ENCODE measurements around the gene KIF26B.

Gene KIF26B

DNA sequence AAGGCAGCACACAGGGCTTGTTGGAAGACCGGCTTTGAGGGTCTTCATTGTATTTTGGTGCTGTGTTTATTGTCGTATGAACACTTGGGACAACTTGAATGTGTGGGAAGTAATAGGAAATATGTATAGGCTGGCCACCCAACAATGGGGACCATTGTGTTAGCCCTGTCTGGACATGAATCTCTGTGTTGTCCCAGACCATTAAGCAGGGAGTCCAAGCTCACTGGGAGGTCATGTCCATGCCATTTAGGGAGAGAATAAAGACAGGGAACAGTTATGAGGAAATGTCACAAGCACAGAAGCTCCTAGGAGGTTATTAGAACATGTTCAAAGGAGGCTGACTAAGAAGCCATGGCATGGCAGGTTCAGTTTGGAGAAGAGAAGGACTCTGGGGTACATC, 266.1 kb downstream of the KIF26B start:
- no peak overlapping the region for H3K4me3 ChIP-seq (ENCODE audit: low read depth, low read length)
- DNase-seq (ENCODE audit: low read depth), result no peak

DNA sequence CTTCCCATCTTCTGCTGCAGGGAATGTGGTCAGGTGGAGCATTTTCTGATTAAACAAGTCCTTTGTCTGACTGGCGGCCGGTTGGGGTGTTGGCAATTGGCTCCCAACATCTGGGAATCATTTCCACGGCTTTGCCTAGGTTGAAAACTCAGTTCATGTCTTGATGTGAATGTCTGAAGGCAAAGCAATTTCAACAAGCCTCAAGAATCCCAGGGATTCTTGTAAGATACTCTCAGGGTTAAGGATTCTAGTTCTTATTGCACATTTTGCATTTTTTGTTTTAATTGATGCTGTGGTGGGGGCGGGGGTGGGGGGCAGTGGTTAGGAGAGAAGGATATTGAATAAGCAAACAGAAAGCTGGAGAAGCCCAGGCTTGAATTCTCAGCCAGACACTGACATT, 273.9 kb downstream of the KIF26B start:
- H3K4me3 ChIP-seq (ENCODE audit: low read depth, low read length), result no peak overlapping the region
- DNase-seq (ENCODE audit: low read depth), result no peak

DNA sequence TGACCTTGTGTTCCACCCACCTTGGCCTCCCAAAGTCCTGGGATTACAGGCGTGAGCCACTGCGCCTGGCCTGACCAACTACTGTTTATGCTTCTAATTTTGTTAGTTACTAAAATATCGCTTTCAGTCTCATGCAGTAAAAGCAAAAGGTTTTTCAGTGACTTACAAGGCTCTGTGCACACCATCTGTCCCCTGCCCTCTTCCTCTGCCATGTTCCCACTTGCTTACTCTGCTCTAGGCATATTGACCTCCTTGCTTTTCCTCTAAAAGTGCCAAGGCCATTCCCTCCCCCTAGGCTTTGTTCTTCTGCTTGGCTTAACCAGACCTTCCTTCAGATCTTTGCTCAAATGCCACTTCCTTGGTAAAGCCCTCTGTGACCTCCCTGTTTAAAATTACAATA, 276.9 kb downstream of the KIF26B start:
- no peak for DNase-seq (ENCODE audit: low read depth)
- H3K4me3 ChIP-seq (ENCODE audit: low read depth, low read length), result no peak overlapping the region

DNA sequence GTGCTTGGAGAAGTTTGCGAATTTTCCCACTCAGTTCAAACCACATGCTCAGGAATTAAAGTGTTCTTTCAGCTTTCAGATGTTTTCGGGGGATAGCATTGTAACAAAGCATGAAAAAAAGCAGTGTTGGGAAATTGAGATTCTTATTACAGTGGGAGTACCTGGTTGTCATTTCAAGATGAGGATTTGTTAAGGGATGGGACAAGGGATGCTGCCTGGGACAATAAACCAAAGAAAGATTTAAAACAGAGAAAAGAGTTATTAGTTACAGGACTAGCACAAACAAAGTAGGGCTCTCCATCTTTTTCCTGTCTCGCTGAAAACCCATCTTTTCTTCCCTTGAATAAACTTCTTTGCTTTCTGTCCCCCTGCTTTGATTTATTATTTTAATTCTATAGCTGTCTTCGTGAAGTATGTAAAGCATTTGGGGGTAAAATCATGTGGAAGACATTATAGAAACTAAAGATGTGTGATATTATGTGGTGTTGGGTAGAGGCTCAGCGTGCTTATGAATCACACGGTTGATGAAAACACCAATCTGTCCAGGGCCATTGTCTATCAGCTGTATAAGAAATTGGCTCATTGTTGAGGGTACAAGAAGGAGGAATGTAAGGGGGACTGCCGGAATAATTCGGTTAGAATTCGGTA, 277.6 kb downstream of the KIF26B start:
- no peak overlapping the region for H3K4me3 ChIP-seq (ENCODE audit: low read depth, low read length)
- DNase-seq (ENCODE audit: low read depth), result no peak

DNA sequence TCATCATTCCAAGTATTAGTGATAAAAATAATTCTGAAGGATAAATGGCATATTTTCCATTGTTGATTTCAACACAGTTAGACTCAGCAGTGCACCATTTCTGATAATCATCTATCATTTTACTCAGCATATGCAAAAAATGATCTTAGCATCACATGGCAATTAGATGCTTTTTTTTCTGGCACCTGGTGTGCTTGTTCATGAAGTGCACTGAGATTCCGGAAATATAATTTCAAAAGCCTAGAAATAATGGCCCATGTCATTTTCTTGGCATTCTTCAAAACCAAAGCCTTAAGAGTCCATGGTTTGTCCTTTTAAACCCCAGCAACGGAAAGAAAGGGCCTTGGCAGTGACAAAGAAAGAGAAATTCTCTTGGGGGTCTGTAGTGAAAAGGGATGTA, 278.8 kb downstream of the KIF26B start:
- no peak for DNase-seq (ENCODE audit: low read depth)
- no peak overlapping the region for H3K4me3 ChIP-seq (ENCODE audit: low read depth, low read length)

DNA sequence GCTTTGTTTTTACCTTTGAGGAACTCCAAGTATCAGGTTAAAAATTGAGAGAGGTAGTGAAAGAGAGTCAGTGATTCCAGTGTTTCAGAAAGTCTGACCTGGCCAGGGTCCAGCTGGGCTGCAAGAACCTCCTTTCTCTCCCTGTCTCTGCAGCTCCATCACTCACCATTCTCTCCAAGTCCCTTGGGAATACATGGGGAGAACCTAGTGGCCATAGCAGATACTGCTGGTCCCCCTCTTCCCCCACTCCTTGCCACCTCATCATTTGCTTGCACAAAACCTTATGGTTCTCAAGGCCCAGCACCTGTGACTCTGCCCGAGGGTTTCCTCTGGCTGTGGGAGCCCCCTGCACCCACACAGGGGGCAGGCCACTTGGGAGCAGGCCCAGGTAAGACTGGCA, 279.5 kb downstream of the KIF26B start:
- DNase-seq (ENCODE audit: low read depth), result no peak
- H3K4me3 ChIP-seq (ENCODE audit: low read depth, low read length), result no peak overlapping the region

DNA sequence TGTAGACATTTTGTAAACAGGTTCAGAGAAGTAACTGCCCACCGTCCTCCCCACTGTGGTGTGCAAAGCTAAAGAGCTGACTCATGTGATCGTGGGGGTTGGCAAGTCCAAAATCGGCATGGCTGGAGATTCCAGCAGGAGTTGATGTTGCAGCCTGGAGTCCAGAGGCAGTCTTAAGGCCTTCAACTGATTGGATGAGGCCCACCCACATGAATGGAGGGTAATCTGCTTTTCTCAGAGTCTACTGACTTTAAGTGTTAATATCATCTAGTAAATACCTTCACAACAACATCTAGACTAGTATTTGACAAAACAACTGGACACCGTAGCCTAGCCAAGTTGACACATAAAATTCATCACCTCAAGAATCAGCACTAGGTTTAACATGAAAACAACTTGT, 281.6 kb downstream of the KIF26B start:
- H3K4me3 ChIP-seq (ENCODE audit: low read depth, low read length), result no peak overlapping the region
- DNase-seq (ENCODE audit: low read depth), result no peak

DNA sequence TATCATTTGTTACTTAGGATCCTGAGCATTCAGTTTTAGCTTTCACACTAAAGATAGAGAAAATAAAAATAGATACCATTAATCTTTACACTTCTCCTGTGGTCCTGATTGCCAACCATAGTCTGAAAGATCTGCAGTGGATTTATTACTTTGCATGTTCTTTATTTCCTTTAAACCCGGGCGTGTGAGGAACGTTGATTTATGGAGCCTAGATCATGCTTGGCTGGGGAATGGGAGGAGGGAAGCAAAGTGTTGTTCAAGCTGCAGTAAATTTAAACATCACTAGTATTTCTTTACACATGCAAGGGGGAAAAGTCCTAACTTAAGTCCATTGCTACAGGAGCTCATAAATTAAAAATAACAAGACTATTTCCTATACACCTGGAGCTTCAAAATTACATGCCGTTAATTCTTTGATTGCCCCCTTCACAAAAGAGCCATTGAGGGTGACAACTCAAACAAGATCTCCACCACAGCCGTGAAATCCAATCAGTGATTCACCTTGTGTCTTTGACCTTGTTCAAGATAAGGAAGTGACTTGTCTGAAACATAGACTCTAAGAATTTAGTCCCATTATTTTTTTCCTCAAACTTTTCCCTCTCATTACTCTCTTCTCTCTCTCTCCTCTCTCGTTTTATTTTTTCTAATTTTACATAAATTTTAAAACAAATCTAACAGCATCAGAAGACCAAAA, 282.7 kb downstream of the KIF26B start:
- H3K4me3 ChIP-seq (ENCODE audit: low read depth, low read length), result no peak overlapping the region
- no peak for DNase-seq (ENCODE audit: low read depth)

DNA sequence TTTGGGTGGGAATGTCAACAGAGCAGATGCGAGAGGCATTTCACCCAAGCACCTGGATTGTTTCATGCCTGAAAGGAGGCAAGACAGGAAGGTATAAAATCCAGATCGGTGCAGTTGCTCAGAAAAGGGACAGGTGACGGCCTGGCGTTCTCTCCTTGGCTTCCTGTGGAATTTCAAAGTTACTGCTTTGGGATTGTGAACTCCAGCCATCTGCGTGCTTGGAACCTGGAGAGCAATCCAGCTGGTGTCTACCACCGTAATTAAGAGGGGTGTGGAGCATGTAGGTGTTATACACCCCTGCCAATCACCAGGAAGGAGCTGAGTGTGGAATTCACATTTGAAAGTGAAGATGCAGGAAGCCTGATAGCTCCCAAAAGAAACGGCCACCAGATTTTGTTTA, 286.1 kb downstream of the KIF26B start:
- H3K4me3 ChIP-seq (ENCODE audit: low read depth, low read length), result no peak overlapping the region
- DNase-seq (ENCODE audit: low read depth), result no peak

DNA sequence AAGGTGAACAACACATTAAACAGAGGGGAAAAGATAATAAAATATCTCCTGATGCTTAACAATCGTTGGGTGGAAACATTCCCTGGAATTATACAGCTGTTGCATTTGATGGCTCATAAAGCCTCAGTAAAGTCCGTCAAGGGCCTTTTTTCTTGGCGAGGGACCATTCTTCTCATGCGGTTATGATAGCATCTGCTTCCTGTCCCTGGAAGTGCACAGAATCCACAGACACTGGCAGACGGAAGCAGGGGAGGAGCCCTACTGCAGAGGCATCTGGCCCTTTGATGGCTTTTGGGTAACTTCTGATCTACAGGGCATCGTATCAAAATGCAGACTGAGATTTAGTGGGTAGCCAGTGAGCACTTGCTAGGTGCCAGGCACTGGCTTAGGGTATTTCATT, 286.9 kb downstream of the KIF26B start:
- DNase-seq (ENCODE audit: low read depth), result no peak
- H3K4me3 ChIP-seq (ENCODE audit: low read depth, low read length), result no peak overlapping the region

DNA sequence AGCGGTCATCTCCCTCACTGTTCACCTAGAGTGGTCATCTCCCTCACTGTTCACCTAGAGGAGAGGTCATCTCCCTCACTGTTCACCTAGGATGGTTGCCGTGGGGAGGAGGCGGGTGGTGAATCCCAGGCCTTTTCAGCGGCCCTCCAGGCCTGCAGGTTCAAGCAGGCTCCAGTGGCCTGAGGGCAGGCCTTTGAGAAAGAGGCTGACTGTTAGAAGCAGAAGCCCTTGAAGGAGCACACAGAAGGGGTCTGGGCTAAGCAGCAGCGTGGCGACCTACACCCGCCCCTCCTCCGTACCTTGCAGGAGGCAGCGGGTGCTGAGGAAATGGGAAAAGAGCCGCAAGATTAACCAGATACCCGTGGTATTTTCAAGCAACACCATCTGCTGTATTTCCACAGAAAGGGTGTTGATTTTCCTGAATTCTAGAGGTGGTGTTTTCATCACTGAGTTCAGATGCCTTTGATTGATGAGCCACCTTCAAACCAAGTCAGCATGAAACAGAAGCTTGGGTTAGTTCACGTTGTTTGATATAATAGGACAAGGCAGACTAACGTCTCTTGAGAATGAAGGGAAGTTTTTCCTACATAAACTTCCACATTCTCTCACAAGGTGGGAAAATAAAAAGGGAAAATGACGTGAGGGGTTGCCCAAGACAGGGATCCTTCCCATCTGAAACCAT, 289.5 kb downstream of the KIF26B start:
- no peak overlapping the region for H3K4me3 ChIP-seq (ENCODE audit: low read depth, low read length)
- no peak for DNase-seq (ENCODE audit: low read depth)

DNA sequence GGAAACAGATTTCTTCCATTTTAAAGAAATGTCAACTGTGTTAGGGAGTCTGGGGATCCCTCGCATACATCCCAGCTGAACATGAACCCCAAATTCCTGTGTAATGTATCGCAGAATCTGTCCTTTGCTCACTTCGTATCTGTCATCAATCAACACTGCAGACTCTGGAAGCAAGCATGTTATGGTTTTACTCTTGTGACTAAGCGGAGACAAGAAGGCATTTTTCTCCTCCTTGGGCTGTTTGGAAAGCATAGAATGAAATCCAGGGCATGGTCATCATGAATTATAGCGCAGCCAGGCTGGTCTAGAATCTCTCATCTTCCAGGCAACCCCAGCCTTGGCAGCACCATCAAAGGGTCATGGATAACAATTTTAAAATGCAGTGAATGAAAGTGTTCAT, 290.2 kb downstream of the KIF26B start:
- no peak overlapping the region for H3K4me3 ChIP-seq (ENCODE audit: low read depth, low read length)
- DNase-seq (ENCODE audit: low read depth), result no peak

DNA sequence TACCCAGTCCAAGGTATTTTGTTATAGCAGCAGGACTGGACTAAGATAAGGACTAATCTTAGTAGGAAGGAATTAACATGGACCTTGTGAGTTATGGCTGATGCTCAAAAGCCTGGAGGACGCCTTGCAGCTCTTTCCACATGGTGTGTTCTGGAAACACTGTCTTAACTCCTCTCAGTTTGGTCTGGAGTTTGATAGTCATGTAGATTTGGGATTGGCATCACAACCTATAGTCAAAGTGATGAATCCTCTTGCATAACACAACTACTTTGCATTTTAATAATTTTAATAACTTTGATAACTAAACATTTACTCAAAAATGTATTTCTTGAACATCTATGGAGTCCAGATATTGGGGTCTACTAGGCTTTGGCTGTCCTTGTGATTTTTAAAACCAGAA, 293.7 kb downstream of the KIF26B start:
- DNase-seq (ENCODE audit: low read depth), result no peak
- H3K4me3 ChIP-seq (ENCODE audit: low read depth, low read length), result no peak overlapping the region

DNA sequence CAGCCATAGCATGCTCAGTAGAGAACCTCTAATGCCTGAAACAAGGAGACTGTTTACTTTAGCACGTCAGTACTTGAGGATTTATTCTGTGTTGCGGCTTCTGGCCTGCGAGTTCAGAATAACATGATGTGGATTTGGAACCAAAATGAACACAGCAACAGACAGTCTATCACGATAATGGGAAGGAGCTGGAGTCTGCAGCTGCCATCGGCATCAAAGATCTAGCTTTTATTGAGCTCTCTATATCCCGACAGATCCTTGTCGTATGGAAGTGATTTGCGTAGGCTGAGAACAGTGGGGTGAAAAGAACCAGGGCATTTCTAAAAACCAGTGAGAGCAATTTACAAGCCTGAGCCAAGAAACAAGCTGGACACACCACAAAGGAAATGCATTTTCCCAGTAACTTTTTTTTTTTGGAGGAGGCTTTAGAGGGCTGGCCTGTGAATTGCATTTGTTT, 294.2 kb downstream of the KIF26B start:
- H3K4me3 ChIP-seq (ENCODE audit: low read depth, low read length), result no peak overlapping the region
- no peak for DNase-seq (ENCODE audit: low read depth)

DNA sequence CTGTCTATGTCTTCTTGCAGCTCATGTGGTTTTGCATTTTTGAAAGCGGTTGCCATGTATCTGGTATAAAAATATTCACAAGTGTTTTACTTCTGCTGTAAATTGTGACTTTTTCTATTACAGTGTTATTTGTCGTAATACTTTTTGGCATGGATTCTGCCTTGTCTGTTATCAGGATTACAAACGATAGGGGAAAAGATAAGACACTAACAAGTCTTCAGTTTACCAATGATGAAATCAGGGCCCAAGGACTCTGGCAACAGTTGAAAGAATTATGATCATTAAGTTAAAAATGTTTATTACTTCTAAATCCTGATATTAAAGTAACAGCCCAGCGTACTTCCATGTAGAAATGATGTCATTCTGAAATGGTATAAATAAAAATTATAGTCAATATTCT, 298.8 kb downstream of the KIF26B start:
- DNase-seq (ENCODE audit: low read depth), result no peak
- no peak overlapping the region for H3K4me3 ChIP-seq (ENCODE audit: low read depth, low read length)

DNA sequence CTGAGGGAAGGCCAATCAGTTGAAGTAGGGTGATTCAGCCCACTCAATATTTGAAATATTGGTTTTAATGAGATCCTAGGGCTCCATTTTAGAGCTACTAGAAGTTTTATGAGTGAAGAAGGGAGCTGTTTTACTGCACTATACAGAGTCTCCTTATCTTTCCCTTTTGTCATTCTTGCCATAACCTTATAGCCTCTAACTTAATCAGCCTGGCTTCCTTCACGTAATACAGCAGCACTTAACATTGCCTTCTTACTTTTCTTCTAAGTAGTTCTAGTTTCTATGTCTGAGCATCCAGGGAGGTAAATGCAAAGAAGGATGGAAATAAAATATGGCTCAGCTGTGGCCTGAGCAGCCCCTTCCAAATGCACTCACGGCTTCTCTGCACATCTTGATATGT, 299.3 kb downstream of the KIF26B start:
- H3K4me3 ChIP-seq (ENCODE audit: low read depth, low read length), result no peak overlapping the region
- DNase-seq (ENCODE audit: low read depth), result no peak

DNA sequence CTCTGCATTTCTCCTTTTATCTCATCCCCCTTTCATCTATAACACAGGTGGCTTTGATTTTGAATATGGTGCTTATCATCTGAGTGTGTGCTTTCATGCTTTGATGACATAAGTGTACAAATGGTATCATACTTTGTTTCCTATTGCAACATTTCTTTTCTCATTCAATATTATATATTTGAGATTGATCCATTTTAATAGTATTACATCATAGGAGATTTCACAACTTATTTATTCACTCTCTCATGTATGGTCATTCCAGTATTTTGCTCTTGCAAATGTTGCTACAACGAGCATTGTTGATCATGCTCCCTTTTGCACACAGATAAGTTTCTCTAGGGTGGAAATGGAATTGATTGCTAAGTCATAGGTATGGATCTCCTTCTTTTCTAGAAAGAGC, 302.8 kb downstream of the KIF26B start:
- no peak overlapping the region for H3K4me3 ChIP-seq (ENCODE audit: low read depth, low read length)
- no peak for DNase-seq (ENCODE audit: low read depth)

DNA sequence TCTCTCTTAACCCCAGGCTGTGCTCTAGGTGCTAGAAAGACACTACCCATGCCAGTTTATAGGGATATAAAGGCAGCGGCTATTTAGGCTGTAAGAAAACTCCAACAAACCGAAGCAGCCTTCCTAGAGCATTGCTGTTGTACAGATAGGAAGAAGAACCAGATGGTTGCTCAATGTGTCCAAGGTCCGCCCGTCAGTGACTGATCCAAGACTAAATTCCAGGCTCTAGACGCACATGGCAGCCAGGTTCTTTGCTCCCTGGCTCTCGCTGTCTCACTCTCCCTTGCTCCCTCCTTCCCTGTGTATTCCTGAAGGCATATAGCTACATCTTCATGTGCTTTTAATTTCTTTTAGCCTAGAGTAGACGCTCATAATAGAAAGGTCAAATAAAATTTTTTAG, 303.4 kb downstream of the KIF26B start:
- DNase-seq (ENCODE audit: low read depth), result no peak
- H3K4me3 ChIP-seq (ENCODE audit: low read depth, low read length), result no peak overlapping the region

DNA sequence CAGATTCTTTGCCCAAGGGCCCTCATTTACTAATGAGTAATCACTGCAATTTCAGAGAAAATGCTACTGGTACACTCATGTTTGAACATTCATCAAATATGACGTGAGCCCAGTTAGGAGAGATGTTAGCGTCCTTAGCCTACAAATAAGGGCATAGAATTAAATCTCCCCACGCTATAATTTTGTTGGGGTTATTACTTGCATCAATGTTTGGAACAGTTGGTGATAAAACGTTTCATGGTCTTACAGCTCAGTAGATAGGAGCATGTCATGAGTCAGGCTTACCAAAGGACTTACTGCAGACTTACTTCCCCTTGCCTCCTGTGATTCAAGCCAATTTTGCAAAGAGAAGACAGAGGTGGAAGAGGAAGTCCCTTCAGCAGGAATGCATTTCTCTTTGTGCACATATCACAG, 304.0 kb downstream of the KIF26B start:
- no peak overlapping the region for H3K4me3 ChIP-seq (ENCODE audit: low read depth, low read length)
- DNase-seq (ENCODE audit: low read depth), result no peak

DNA sequence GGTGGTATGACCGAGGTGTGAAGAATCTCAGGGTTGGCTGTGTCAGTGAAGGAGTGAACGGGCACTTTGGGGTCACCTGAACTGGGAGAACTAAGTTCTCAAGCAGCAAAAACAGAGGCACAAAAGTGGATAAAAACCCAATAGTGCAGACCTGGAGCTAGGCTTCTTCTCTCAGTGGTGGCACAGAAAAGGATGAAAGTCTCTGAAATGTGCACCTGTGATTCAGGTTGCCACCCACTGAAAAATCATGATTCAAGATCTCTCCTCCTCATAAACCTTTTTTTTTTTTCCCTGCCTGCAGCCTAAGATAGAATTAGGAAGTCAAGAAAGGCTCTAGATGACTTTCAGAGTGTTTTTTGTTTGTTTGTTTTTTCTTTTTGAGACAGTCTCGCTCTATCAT, 304.8 kb downstream of the KIF26B start:
- H3K4me3 ChIP-seq (ENCODE audit: low read depth, low read length), result no peak overlapping the region
- DNase-seq (ENCODE audit: low read depth), result no peak

DNA sequence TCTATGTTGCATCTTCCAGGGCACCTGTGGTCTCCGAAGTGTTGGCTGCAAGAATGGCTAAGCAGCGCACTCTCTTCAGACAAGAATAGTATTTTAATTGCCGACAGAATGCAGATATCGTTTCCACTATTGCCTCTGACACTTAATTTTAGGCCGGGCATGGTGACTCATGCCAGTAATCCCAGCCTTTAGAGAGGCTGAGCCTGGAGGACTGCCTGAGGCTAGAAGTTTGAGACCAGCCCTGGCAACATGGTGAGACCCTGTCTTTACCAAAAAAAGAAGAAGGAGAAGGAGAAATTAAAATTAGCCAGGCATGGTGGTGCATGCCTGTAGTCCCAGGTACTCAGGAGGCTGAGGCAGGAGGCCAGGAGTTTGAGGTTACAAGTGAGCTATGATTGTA, 306.9 kb downstream of the KIF26B start:
- no peak overlapping the region for H3K4me3 ChIP-seq (ENCODE audit: low read depth, low read length)
- no peak for DNase-seq (ENCODE audit: low read depth)
